GM23338 (cell line): ENCODE results near the gene LRRC26.

Experiments
- CREB1 ChIP-seq: fragments of 250-450 bp; sonication (Bioruptor Pico); IDR thresholded peaks from 2 replicates; pipeline ENCODE4 v1.5.0; 2020; ENCODE audit warnings: low read depth, mild to moderate bottlenecking, moderate library complexity
- CTCF ChIP-seq, 2 experiments: fragments of 200-600 bp in 1 of 2; sonication (generic) in 1 of 2; conservative IDR thresholded peaks; 2 replicates each; pipeline versions ENCODE4 v1.5.1 to v1.6.1; 2016 to 2017; ENCODE audit warnings: antibody characterized with exemption in 2 of 2, low read depth in 2 of 2, mild to moderate bottlenecking in 2 of 2, moderate library complexity in 1 of 2
- ETS1 ChIP-seq: IDR thresholded peaks from 2 replicates; pipeline ENCODE4 v1.6.1; 2016; ENCODE audit warnings: antibody characterized with exemption
- EZH2 ChIP-seq: fragments of 200-600 bp; sonication (generic); IDR thresholded peaks from one replicate; pipeline ENCODE4 v1.8.0; 2017; ENCODE audit warnings: antibody characterized with exemption, mild to moderate bottlenecking, low read depth; ENCODE audit not compliant: unreplicated experiment
- EZH2phosphoT487 ChIP-seq: fragments of 200-600 bp; sonication (generic); IDR thresholded peaks from one replicate; pipeline ENCODE4 v1.8.1; 2018; ENCODE audit warnings: antibody characterized with exemption; ENCODE audit not compliant: unreplicated experiment
- JUNB ChIP-seq: IDR thresholded peaks from one replicate; pipeline ENCODE4 v1.6.1; 2016; ENCODE audit warnings: antibody characterized with exemption; ENCODE audit not compliant: unreplicated experiment
- NANOG ChIP-seq: IDR thresholded peaks from 2 replicates; pipeline ENCODE4 v1.6.1; 2016; ENCODE audit warnings: antibody characterized with exemption, borderline replicate concordance
- POLR2AphosphoS5 ChIP-seq: IDR thresholded peaks from 2 replicates; pipeline ENCODE4 v1.6.1; 2016; ENCODE audit warnings: antibody characterized with exemption, low read depth
- REST ChIP-seq: IDR thresholded peaks from one replicate; pipeline ENCODE4 v1.6.1; 2018; ENCODE audit warnings: antibody characterized with exemption; ENCODE audit not compliant: unreplicated experiment
- STAT1 ChIP-seq: IDR thresholded peaks from one replicate; pipeline ENCODE4 v1.6.1; 2016; ENCODE audit warnings: antibody characterized with exemption; ENCODE audit not compliant: unreplicated experiment
- ZNF114 ChIP-seq: fragments of 250-450 bp; sonication (Bioruptor Pico); IDR thresholded peaks from 2 replicates; pipeline ENCODE4 v1.5.0; 2020; ENCODE audit warnings: mild to moderate bottlenecking, moderate library complexity
- ZNF331 ChIP-seq: fragments of 250-450 bp; sonication (Bioruptor Pico); IDR thresholded peaks from 2 replicates; pipeline ENCODE4 v1.5.0; 2020; ENCODE audit warnings: low read depth, mild to moderate bottlenecking, moderate library complexity

GRCh38 chr9:137206602-137207001 lies 36.8 kb upstream of the LRRC26 start:
- TF ChIP-seq EZH2phosphoT487 = no peak
- TF ChIP-seq CTCF (conservative IDR thresholded peaks at IDR 0.05; ENCODE audit: low read depth in 2 of 2) = no peak
- no peak for TF ChIP-seq POLR2AphosphoS5
- TF ChIP-seq REST = no peak
- no peak for TF ChIP-seq EZH2
- no peak for TF ChIP-seq JUNB
- TF ChIP-seq STAT1 = no peak
- no peak for TF ChIP-seq ZNF331
- no peak for TF ChIP-seq NANOG
- no peak for TF ChIP-seq CREB1 (CRISPR knock-in tag)
- TF ChIP-seq ZNF114 (CRISPR knock-in tag) = no peak
- no peak for TF ChIP-seq ETS1
